ENCODE data around the gene CERS3.

CERS3 gene

DNA sequence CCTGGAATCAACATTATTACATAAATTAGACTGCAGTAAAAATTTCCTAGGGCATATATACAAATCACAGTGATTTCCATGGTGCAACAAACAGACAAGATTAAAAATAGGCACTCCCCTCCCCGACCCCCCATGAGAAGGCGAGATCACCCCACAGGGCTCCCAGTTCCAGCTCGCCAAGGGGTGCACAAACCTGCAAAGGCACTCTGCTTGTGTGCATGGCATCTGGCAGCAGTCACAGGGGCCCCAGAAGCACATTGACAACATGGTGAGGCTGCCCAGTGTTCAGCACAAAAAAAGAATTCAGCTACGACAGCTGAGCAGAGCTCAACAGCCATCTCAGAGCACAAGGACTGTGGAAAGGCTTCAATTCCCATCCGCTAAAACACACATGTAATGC lies 19.2 kb upstream of the CERS3 start:
- Mint-ChIP-seq H3K4me1 (ENCODE audit: low read depth) (no peaks in the 10 kb centered on the region), H3K36me3 (ENCODE audit: low read depth) (no peaks in the 10 kb centered on the region), H3K27me3 (peaks cover 46% of the 10 kb centered on the region), H3K9me3 (peaks cover 8% of the 10 kb centered on the region), H3K27ac (no peak overlapping the region), H3K4me3 (no peak overlapping the region)
- intact Hi-C loops (cut with micrococcal nuclease): no loop called here

DNA sequence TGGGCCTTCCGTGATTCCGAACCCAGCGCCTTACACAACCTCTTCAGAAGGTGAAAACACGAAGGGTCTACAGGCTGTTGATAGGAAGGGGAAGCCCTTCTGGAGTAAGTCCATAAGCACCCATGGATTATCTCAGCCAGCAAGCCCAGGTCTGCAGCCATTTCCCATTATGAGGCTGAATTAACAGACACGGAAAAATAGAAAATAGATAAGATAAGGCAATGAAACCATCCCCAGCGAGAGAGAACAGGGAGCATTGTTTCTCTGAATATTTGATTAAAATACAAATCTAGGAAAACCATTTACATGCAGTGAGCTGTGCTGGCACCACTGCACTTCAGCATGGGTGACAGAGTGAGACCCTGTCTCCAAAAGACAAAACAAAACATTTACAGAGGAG lies 16.2 kb upstream of the CERS3 start:
- peaks cover 49% of the 10 kb centered on the region for H3K27me3 Mint-ChIP-seq
- H3K9me3 Mint-ChIP-seq: no peaks in the 10 kb centered on the region
- no peak overlapping the region for H3K27ac Mint-ChIP-seq
- intact Hi-C loops (cut with micrococcal nuclease): no loop called here
- H3K4me1 Mint-ChIP-seq (ENCODE audit: low read depth): no peaks in the 10 kb centered on the region
- H3K4me3 Mint-ChIP-seq: no peak overlapping the region
- H3K36me3 Mint-ChIP-seq (ENCODE audit: low read depth): no peaks in the 10 kb centered on the region

DNA sequence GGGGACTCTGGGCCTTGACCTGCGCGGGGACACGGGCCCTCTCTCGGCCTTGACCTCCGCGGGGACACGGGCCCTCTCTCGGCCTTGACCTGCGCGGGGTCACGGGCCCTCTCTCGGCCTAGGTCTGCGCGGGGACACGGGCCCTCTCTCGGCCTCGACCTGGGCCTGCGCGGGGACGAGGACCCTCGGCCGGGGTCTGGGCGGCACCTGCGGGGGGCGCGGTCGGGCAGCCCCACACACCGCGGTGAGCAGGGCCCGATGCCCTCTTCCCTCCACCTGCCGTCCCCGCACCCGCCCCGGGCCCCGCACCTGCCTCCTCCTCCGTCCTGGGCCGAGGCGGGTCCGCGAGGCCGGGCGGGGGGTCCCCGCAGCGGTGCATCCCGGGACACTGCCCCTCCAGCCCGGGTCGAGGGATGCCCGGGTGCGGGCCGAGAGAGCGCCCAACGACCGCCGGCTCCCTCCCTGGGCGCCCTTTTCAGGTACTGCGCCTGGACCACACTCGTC lies 15.6 kb upstream of the CERS3 start:
- Mint-ChIP-seq H3K27ac (no peak overlapping the region), H3K4me1 (ENCODE audit: low read depth) (no peaks in the 10 kb centered on the region), H3K9me3 (peaks cover 4% of the 10 kb centered on the region), H3K36me3 (ENCODE audit: low read depth) (no peaks in the 10 kb centered on the region), H3K27me3 (peaks cover 49% of the 10 kb centered on the region), H3K4me3 (no peak overlapping the region)
- intact Hi-C loops (cut with micrococcal nuclease): no loop called here

DNA sequence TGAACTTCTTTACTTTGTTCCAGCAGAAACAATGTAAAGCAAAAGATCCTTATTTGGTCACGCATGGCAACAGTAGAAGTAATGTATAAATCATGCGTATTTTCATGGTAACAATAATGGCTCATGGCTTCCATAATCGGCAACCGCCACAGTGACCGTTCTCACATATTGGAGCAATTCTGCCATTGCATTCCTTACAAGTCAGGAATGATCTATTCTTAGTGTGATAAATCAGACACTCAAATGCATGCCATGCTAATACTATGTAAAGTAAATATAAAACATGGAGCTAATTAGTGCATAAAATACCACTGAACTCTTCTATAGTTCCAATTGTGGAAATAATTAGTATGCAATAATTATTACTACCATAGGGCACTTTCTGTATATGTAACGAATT lies 13.5 kb upstream of the CERS3 start:
- H3K36me3 Mint-ChIP-seq (ENCODE audit: low read depth): no peaks in the 10 kb centered on the region

GRCh38 chr15:100537331-100537730 lies 8.6 kb upstream of the CERS3 start:
- no peak overlapping the region for H3K27ac Mint-ChIP-seq
- no peak overlapping the region for H3K4me3 Mint-ChIP-seq
- no peaks in the 10 kb centered on the region for H3K36me3 Mint-ChIP-seq (ENCODE audit: low read depth)
- peaks cover 15% of the 10 kb centered on the region for H3K27me3 Mint-ChIP-seq
- H3K9me3 Mint-ChIP-seq: peaks cover 9% of the 10 kb centered on the region
- intact Hi-C loops (cut with micrococcal nuclease): no loop called here
- H3K4me1 Mint-ChIP-seq (ENCODE audit: low read depth): peaks cover 33% of the 10 kb centered on the region

More for the DNA sequence above, 13.5 kb upstream of the CERS3 start:
- Mint-ChIP-seq H3K27me3 (peaks cover 41% of the 10 kb centered on the region), H3K4me1 (ENCODE audit: low read depth) (peaks cover 10% of the 10 kb centered on the region), H3K27ac (no peak overlapping the region), H3K9me3 (peaks cover 9% of the 10 kb centered on the region), H3K4me3 (no peak overlapping the region)
- intact Hi-C loops (cut with micrococcal nuclease): no loop called here

GRCh38 chr15:100536733-100537132 lies 8.0 kb upstream of the CERS3 start:
- Mint-ChIP-seq H3K27ac (no peak overlapping the region), H3K4me1 (ENCODE audit: low read depth) (peaks cover 33% of the 10 kb centered on the region), H3K27me3 (peaks cover 18% of the 10 kb centered on the region), H3K9me3 (peaks cover 9% of the 10 kb centered on the region), H3K36me3 (ENCODE audit: low read depth) (no peaks in the 10 kb centered on the region), H3K4me3 (no peak overlapping the region)
- intact Hi-C loops (cut with micrococcal nuclease): no loop called here

DNA sequence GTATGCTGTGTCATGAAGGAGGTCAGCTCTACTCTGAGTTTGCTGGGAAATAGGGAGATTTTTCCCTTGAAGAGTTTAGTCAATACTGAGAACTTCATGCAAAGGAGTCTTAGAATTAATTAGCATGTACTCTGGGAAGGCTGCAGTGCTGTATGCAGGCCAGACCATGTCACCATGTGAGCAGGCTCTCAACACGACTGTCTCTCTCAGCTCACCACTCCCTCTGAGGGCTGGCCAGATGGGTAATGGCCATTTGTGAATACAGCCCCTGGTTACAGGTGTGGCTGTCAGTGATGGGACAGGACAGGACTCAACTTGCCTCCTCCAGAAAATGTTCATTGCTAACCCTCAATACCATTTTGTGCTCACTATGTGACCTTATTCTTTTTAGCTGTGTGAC lies 5.1 kb upstream of the CERS3 start:
- H3K36me3 Mint-ChIP-seq (ENCODE audit: low read depth): no peaks in the 10 kb centered on the region
- peaks cover under 1% of the 10 kb centered on the region for H3K9me3 Mint-ChIP-seq
- H3K4me3 Mint-ChIP-seq: no peak overlapping the region
- H3K27me3 Mint-ChIP-seq: peaks cover 23% of the 10 kb centered on the region
- intact Hi-C loops (cut with micrococcal nuclease): no loop called here
- no peak overlapping the region for H3K27ac Mint-ChIP-seq
- H3K4me1 Mint-ChIP-seq (ENCODE audit: low read depth): peaks cover 39% of the 10 kb centered on the region

- H3K9me3 Mint-ChIP-seq: no peaks in the 10 kb centered on the region
- H3K27ac Mint-ChIP-seq: no peak overlapping the region
- H3K27me3 Mint-ChIP-seq: peaks cover 26% of the 10 kb centered on the region
- no peak overlapping the region for H3K4me3 Mint-ChIP-seq
- no peaks in the 10 kb centered on the region for H3K36me3 Mint-ChIP-seq (ENCODE audit: low read depth)
- intact Hi-C loops (cut with micrococcal nuclease): no loop called here
- H3K4me1 Mint-ChIP-seq (ENCODE audit: low read depth): peaks cover 25% of the 10 kb centered on the region
Measured at GRCh38 chr15:100531823-100532327, 3.1 kb upstream of the CERS3 start.

- intact Hi-C loops (cut with micrococcal nuclease): no loop called here
- H3K4me1 Mint-ChIP-seq (ENCODE audit: low read depth): peaks cover 18% of the 10 kb centered on the region
- H3K9me3 Mint-ChIP-seq: no peaks in the 10 kb centered on the region
- H3K27me3 Mint-ChIP-seq: peaks cover 26% of the 10 kb centered on the region
- H3K36me3 Mint-ChIP-seq (ENCODE audit: low read depth): no peaks in the 10 kb centered on the region
- H3K27ac Mint-ChIP-seq: no peak overlapping the region
- H3K4me3 Mint-ChIP-seq: no peak overlapping the region
Measured at GRCh38 chr15:100531204-100531603, 2.5 kb upstream of the CERS3 start.

GRCh38 chr15:100529556-100529955 lies 806 bp upstream of the CERS3 start:
- no peaks in the 10 kb centered on the region for H3K36me3 Mint-ChIP-seq (ENCODE audit: low read depth)
- no peak overlapping the region for H3K4me3 Mint-ChIP-seq
- H3K9me3 Mint-ChIP-seq: no peaks in the 10 kb centered on the region
- peaks cover 25% of the 10 kb centered on the region for H3K27me3 Mint-ChIP-seq
- peaks cover 17% of the 10 kb centered on the region for H3K4me1 Mint-ChIP-seq (ENCODE audit: low read depth)
- no peak overlapping the region for H3K27ac Mint-ChIP-seq
- intact Hi-C loops (cut with micrococcal nuclease): no loop called here

GRCh38 chr15:100526027-100526481 lies 2.7 kb downstream of the CERS3 start:
- Mint-ChIP-seq H3K4me3 (no peak overlapping the region), H3K27me3 (peaks cover 8% of the 10 kb centered on the region), H3K27ac (no peak overlapping the region), H3K9me3 (peaks cover 7% of the 10 kb centered on the region), H3K4me1 (ENCODE audit: low read depth) (peaks cover 14% of the 10 kb centered on the region), H3K36me3 (ENCODE audit: low read depth) (no peaks in the 10 kb centered on the region)
- intact Hi-C loops (cut with micrococcal nuclease): no loop called here

DNA sequence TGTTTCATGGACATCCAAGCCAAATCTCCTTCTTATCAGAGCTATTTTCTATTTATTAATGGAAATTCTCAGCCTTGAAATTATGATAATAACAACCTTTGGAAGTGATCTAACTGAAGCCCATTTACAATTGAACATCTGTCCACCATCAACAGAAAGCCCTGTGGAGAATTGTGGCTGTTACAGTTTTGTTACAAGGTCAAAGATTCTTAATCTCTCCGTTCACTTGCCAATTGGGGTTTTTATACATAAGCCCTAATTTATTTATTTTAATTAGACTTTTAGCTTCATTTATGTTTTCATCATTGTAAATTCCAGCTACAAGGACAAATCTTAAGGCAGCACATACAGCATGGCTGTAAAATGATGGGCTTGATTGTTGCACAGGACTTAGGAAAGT lies 3.3 kb downstream of the CERS3 start:
- Mint-ChIP-seq H3K27me3 (peaks cover 7% of the 10 kb centered on the region), H3K4me3 (no peak overlapping the region), H3K27ac (no peak overlapping the region), H3K4me1 (ENCODE audit: low read depth) (peaks cover 19% of the 10 kb centered on the region), H3K36me3 (ENCODE audit: low read depth) (no peaks in the 10 kb centered on the region), H3K9me3 (peaks cover 7% of the 10 kb centered on the region)
- intact Hi-C loops (cut with micrococcal nuclease): no loop called here

GRCh38 chr15:100524326-100524725 lies 4.4 kb downstream of the CERS3 start:
- Mint-ChIP-seq H3K27ac (no peak overlapping the region), H3K9me3 (peaks cover 7% of the 10 kb centered on the region), H3K4me3 (no peak overlapping the region), H3K4me1 (ENCODE audit: low read depth) (peaks cover 30% of the 10 kb centered on the region), H3K36me3 (ENCODE audit: low read depth) (no peaks in the 10 kb centered on the region), H3K27me3 (peaks cover 2% of the 10 kb centered on the region)
- intact Hi-C loops (cut with micrococcal nuclease): no loop called here

GRCh38 chr15:100521907-100522306 lies 6.8 kb downstream of the CERS3 start:
- H3K9me3 Mint-ChIP-seq: peaks cover 7% of the 10 kb centered on the region
- no peak overlapping the region for H3K27ac Mint-ChIP-seq
- no peaks in the 10 kb centered on the region for H3K36me3 Mint-ChIP-seq (ENCODE audit: low read depth)
- H3K4me3 Mint-ChIP-seq: no peak overlapping the region
- intact Hi-C loops (cut with micrococcal nuclease): no loop called here
- no peaks in the 10 kb centered on the region for H3K27me3 Mint-ChIP-seq
- peaks cover 47% of the 10 kb centered on the region for H3K4me1 Mint-ChIP-seq (ENCODE audit: low read depth)

Measured in dendritic cell treated with granulocyte-macrophage colony-stimulating factor and Interleukin-4, amounts not matched to agents 40 ng/mL and 50 ng/mL, for 4 days (primary cell).